ENCODE results near the gene ZNF133.

The ZNF133 gene

GRCh38 chr20:18284805-18285533 is 3.4 kb upstream of the ZNF133 start:
- DNase-seq (ENCODE audit: low spot score): no peak
- no peak for TF ChIP-seq CTCF (IDR thresholded peaks at IDR 0.05)
- H3K27ac ChIP-seq: no peak overlapping the region
- H3K4me3 ChIP-seq: no peak overlapping the region

GRCh38 chr20:18287546-18287914 is 797 bp upstream of the ZNF133 start:
- no peak for TF ChIP-seq CTCF (IDR thresholded peaks at IDR 0.05)
- peak overlapping the region; percentile 75 for H3K4me3 ChIP-seq
- H3K27ac ChIP-seq: peak overlapping the region; percentile 82 to 92
- DNase-seq (ENCODE audit: low spot score): no peak

GRCh38 chr20:18288749-18289267 is 481 bp downstream of the ZNF133 start:
- peak overlapping the region; percentile 82 to 92 for H3K27ac ChIP-seq
- TF ChIP-seq CTCF (IDR thresholded peaks at IDR 0.05): no peak
- peak overlapping the region; percentile 75 for H3K4me3 ChIP-seq
- no peak for DNase-seq (ENCODE audit: low spot score)

- TF ChIP-seq CTCF (IDR thresholded peaks at IDR 0.05): no peak
- Histone ChIP-seq H3K27ac (no peak overlapping the region), H3K4me3 (peak overlapping the region; percentile 75)
- DNase-seq (ENCODE audit: low spot score): no peak
These were observed 979 bp downstream of the ZNF133 start for GRCh38 chr20:18289306-18289705.

GRCh38 chr20:18299364-18299763 is 11.0 kb downstream of the ZNF133 start:
- no peak overlapping the region for H3K27ac ChIP-seq
- DNase-seq (ENCODE audit: low spot score): no peak
- no peak for TF ChIP-seq CTCF (IDR thresholded peaks at IDR 0.05)
- H3K4me3 ChIP-seq: no peak overlapping the region

- no peak overlapping the region for H3K27ac ChIP-seq
- no peak for DNase-seq (ENCODE audit: low spot score)
- no peak overlapping the region for H3K4me3 ChIP-seq
- no peak for TF ChIP-seq CTCF (IDR thresholded peaks at IDR 0.05)
These were observed 16.3 kb downstream of the ZNF133 start for GRCh38 chr20:18304618-18305017.

GRCh38 chr20:18307301-18307700 is 19.0 kb downstream of the ZNF133 start:
- TF ChIP-seq CTCF (IDR thresholded peaks at IDR 0.05): no peak

More at GRCh38 chr20:18307301-18307700, 19.0 kb downstream of the ZNF133 start:
- Histone ChIP-seq H3K27ac (no peak overlapping the region), H3K4me3 (no peak overlapping the region)
- DNase-seq (ENCODE audit: low spot score): no peak
